GM19025 (cell line): ENCODE results near the gene ALOXE3.
A peak's percentile ranks its signal among the peaks of the same experiment; 100 is the strongest.

ENCODE experiments used
- ATAC-seq: cut with Tn5 transposase; IDR thresholded peaks from one replicate; pipeline ENCODE4 v1.9.1; 2021; ENCODE audit warnings: mild to moderate bottlenecking, low read depth, moderate library complexity; ENCODE audit not compliant: unreplicated experiment

ALOXE3 gene

DNA sequence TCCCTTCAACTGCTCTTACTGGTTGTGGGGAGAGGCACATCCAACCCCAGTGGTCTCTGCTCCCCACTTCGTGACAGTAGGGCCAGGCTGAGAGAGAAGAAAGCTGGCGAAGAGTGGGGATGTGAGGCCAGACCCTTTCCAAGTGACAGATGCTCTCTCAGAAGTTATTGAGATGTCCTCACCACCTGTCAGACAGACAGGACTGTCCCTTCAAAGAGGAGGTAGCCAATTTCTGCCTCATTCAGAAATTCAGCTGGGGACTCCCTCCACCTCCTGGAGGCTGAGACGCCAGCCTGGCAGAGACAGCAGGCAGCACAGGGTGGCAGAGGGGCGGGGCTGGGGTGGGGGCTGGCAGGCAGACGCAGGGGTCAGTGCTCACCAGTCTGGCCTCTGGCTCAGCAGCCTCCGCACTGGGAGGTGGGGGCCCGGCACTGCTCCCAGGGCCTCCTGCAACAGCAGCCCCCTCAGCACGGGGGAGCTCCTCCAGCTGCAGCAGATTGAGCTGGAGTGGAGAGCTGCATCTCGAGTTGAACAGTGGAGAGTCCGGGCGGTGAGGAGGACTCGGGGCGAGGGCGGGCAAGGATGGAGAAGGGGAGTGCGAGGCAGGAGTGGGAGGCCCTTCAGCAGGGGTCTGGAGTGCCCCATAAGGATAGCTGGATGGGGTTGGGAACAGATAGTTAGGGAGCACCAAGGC, 24.7 kb upstream of the ALOXE3 start:
- no peak for ATAC-seq

DNA sequence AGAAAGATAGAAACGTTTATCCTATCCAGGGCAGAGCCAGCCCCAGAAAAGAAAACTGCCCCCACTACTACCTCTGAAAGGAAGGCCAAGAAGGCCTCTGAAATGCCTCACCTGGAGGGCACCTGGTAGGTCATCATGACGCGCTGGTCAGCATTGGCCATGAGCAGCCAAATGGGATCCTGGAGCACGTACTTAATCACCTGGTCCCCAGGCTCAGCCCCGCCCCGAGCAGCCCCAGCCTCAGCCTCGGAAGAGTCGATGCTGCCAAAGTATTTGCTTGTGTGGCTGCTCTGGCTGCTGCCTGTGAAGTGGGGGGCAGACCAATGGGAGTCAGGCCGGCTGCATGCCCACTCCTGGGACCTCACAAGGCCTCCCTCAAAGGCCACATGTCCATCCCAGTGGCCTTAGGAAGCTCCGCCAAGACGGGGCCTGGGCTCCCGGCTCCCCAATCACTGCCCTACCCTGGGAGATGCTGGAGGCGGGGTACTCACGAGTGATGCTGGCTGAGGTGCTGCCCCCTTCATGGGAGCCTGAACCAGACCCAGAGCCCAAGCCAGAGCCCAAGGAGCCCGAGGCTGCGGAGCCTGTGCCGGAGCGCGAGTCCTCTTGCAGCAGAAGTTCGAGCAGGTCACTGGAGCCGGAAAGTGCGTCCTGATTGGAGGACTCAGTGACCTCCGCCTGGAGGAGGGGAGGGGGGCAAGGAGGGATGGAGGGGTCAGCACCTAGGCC, 24.0 kb upstream of the ALOXE3 start:
- no peak for ATAC-seq

DNA sequence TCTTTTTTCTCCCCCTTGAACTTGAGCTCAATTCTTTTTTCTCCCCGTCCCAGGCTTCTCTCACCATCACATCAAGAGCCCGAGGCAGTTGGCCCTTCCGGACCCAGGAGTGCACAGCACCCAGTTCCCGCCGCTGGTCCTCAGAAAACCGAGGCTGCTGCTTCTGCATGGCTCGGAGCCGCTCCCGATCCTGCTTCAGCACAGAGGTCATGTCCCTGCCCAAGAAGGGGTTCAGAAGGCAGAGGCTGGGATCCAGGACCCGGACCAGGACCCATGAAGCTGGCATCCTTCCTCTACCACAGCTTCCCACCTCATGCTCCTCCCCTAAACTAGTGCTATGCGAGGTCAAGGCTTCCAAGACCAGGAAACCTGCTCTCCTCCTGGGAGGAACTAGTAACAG, 23.4 kb upstream of the ALOXE3 start:
- no peak for ATAC-seq

DNA sequence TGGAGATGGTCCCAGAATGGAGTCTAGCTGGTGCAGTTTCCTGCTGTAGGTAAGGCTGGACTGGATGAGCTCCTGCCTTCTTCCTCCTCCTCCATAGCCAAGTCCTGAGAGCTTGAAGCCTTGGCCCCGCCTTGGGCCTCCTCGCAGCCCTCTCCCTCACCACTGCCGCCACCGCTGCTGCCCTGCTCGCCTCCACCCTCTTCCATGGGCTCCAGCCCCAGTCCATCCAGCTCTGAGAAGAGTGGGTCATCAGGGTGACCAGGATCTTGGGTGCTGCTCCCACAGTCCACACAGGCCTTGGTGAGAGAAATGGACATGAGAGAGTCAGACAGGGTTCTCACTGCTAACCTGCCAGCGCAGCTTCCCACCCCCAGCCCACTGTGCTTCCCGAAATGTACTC, 22.7 kb upstream of the ALOXE3 start:
- ATAC-seq, result no peak

DNA sequence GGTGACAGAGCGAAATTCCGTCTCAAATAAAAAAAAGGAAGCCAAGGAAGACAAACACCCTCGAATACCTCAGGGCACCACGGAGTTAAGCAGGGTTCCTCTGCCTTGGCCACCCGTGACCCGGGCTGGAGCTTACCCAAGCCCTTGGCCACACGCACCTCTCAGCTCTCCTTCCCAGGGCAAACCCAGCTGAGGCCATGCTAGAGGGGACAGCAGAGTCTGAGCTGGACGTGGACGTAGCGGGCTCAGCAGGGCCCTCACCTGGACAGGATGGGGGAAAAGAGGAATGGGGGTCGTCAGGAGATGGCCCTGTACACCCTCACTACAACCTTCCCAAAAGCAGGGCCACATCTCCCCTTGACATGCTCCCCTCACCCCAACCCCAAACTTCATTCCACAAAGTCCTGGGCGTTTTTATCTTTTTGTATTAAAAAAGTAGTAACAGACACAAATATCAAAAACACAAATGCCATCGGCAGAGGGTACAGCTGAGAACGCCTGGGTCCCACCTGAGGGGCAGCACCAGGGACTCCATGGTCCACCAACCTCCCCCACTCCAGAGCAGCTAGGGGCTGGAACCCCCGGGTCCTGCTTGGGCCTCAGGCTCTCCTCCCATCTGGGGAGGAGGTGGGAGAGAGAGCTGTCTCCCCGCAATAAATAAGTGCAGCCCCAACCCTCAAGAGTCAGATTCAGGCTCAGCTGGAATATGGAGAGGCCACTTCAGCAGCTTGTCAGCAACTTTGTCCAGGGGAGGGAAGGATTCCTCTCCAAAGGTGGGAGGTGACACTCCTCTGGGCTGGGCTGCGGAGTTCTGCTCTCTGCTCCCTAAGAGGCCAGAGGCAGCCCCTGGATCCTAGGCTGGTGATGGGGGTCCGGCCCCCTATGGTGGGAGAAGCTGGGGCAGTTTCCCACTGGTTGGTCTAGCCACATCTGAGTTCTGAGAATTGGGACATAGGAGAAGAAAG, 22.0 kb upstream of the ALOXE3 start:
- no peak for ATAC-seq

DNA sequence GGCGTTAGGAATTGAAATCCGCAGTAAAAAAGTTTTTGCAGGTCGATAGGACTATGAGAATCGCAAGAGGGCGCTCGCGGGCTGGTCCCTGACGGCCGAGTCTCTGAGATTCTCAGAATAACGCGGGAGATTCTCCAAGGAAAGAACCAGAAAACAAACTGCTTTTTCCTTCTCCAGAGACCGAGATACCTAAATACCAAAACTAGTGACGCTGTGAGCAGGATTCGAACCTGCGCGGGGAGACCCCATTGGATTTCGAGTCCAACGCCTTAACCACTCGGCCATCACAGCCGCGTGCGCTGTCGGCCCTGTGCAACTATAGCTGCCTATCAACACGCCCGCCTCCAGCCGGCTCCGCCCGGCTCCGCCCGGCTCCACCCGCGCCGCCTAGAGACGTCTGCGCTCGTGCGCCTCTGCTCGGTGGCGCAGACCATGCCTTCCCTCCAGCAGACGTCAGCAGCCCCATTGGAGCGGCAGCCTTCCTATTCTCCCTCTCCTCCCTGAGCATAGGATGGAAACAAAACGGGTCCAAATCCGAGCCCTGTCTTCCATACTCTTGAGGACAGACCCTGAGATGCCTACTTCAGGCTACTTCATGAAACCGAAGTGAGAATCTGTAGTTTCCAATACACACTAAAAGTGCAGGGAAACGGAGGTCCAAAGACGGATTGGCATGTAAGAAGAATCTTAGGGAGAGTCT, 20.5 kb upstream of the ALOXE3 start:
- peak; percentile 77 for ATAC-seq

DNA sequence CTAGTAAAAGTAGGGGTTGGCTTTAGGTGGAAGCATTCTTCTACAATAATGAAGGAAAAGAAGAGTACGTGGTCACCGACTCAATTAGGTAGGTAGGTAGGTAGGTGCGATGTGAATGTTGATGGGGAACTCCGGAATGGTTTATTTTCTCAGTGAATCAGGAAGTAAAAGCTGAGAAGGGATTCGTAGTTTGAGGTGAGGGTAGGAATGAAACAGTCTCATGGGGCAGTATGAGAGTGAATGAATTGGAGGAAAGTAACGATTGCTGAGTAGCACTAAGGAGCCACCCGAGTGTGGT, 20.0 kb upstream of the ALOXE3 start:
- no peak for ATAC-seq

DNA sequence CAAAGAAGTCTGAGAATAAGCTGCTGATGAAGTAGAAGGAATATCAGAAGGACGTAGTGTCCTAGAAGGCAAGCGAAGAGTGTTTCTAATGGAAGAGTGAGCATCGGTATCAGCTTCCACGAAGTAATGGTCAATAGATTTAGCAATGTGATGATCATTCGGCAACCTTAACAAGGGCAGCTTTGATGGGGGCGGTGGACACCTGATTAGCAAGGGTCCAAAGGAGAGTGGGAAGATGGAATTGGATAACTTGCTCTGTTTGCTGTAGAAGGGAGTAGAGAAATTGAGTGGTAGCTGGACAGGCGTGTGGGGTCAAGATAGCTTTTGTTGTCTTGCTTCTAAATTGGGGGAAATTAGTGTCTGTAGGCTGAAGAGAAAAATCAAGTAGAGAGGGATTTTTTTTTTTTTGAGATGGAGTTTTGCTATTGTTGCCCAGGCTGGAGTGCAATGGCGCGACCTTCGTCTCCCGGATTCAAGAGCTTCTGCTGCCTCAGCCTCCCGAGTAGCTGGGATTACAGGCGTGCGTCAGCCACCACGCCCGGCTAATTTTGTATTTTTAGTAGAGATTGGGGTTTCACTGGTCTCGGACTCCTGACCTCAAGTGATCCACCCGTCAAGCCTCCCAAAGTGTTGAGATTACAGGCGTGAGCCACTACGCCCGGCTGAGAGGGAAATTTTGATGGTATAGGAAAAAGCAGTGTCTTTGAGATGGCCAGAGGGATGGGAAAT, 19.5 kb upstream of the ALOXE3 start:
- ATAC-seq, result no peak

DNA sequence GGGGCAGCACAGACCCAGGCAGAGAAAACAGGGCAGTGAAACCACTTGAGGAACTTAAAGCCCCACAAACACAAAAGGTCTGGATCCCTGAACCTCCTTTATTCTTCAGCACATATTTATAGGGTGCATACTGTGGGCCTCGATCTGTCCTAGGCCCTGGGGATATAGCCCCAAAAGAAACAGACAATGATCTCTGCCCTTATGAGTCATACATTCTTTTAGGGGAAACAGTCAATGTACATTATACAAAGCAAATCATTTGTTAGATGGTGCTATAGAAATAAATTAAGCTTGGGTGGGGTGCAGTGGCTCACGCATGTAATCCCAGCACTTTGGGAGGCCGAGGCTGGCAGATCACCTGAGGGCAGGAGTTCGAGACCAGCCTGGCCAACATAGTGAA, 15.6 kb upstream of the ALOXE3 start:
- ATAC-seq, result no peak

DNA sequence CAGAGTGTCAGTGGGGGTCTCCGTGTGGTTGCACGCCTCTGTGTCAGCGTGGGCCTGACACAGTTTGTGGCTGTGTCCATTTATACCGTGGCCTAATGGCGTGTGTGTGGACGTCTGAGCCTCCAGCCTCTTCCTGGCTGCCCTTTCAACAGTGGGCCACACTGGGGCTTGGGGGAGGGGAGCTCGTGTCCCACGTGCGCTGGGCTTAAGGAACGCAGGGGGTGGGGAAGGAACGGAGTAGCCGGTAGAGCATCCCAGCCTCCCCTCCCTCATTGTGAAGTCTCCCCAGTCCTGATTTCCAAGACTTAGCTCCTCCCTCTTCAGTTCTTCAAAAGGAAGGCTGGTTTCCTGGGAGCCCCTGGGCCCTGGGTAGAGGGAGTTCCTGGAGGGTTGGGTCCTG, 15.1 kb upstream of the ALOXE3 start:
- ATAC-seq, result no peak

DNA sequence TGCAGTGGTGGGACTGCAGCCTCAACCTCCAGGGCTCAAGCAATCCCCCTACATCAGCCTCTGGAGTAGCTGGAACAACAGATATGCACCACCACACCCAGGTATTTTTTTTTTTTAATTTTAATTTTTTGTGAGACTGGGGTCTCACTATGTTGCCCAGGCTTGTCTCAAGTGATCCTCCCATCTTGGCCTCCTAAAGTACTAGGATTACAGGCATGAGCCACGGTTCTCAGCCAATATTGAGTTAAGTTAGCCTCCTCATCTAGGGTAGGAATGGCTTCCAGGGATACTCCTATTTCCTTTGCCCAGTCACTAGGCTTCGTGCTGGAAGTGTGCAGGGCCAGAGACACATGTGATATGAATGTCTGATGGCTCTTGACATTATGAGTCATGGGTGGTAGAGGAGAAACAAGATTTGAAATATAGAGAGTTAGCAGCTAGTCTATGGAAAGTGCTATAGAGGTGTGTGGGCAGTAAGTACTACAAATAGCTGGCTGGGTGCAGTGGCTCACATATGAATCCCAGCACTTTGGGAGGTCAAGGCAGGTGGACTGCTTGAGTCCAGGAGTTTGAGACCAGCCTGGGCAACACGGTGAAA, 13.6 kb upstream of the ALOXE3 start:
- no peak for ATAC-seq

DNA sequence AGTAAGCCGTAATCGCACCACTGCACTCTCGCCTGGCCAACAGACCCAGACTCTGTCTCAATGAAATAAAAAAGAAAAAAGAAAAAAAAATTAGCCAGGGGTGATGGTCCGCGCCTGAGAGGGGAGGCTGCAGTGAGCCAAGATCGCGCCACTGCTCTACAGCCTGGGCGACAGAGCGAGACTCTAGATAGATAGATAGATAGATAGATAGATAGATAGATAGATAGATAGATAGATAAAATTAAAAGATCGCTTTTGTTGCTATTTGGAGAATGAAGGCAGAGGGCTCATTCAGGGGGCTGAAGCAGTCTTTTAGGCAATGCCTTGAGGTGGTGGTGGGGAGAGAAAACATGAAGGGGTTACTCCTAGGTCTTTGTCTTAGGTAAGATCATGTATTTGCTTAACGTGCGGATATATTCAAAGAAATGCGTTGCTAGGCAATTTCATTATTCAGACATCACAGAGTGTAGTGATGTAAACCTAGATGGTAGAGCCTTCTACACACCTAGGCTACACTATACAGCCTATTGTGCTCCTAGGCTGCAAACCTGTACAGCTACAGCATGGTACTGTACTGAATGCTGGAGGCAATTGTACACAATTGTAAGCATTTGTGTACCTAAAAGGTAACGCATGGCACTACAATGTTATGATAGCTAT, 9.9 kb upstream of the ALOXE3 start:
- no peak for ATAC-seq

DNA sequence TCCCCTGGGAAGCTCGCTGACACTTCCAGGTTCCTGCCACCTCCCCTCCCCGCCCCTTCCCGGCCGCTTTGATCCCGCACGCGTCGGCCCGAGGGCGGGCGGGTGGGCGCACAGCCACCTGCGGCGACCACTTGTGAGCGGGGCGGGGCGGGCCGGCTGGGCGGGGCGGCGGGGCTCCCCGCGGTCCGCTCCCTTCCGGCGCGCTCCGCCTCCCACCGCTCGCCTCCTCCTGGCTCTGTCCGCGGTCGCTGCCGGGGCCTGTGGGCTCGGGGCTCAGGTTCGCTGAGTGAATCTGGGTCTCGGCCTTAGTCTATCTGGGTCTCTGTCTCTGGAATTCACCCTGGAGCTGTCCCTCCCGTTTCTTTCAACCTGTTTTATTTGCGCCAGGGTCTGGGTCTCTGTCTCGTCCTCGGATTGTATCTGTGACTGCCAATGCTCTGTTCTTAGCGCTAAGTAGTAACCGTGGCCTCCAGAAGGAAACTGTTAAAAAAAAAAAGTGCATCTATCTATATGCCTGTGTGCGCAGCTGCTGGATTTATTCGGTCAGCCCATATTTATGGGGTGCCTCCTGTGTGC, 8.3 kb upstream of the ALOXE3 start:
- ATAC-seq, result no peak

DNA sequence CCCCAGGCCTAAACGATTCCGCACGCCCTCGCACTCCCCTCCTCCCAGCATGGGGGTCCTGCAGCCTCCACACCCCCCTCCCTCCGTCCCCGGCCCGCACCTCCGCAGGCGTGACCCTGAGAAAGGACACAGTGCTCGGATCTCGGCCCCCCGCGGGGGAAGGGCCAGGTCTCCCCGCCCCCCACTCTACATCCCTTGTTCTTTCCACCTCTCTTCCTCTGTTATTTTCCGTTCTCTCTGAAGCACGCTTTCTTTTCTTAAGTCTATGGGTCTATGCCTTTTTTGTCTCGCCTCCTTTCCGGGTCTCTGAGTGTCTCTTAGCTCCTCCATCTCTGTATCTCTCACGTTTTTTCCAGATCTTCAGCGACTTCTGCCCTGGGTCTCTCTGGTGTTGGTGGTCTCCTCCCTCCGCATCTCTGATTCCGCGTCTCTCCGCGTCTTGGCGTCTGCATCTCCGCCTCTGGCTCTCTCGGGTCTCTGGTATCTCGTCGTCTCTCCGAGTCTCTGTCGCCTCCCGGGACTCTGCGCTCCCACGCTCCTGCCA, 7.7 kb upstream of the ALOXE3 start:
- no peak for ATAC-seq

DNA sequence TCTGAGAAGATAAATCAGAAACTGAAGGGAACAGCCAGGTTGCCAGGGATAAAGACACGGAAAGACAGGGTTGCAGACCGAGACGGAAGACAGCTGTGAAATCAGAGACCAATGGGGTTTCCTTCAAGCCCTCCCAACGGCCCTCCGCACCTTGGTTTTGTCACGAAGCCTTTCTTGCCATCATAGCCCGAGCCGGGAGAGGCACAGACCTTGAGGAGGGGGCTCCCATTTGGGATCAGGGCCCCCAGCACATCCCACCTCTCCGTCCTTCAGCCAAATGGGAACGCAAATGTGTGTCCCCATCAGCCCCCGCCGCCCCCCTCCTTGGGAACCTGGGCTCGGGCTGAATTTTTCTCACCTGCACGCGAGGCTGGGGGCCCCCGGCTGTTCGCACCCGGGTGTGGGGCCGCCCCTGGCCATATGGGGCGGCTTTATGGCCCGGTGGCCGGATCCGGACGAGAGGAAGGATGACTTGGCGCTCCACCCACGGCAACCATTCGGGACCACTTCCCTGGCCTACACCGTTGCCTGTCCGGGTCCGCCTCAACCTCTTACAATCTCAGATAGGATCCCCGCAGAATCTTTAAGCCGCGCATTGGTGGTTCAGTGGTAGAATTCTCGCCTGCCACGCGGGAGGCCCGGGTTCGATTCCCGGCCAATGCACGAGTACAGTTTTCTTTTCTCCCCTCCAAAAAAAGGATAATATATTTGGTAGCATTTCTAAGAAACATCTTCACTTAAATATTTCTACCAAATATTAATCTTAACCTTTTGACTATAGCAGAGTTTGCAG, 7.0 kb upstream of the ALOXE3 start:
- ATAC-seq, result no peak

DNA sequence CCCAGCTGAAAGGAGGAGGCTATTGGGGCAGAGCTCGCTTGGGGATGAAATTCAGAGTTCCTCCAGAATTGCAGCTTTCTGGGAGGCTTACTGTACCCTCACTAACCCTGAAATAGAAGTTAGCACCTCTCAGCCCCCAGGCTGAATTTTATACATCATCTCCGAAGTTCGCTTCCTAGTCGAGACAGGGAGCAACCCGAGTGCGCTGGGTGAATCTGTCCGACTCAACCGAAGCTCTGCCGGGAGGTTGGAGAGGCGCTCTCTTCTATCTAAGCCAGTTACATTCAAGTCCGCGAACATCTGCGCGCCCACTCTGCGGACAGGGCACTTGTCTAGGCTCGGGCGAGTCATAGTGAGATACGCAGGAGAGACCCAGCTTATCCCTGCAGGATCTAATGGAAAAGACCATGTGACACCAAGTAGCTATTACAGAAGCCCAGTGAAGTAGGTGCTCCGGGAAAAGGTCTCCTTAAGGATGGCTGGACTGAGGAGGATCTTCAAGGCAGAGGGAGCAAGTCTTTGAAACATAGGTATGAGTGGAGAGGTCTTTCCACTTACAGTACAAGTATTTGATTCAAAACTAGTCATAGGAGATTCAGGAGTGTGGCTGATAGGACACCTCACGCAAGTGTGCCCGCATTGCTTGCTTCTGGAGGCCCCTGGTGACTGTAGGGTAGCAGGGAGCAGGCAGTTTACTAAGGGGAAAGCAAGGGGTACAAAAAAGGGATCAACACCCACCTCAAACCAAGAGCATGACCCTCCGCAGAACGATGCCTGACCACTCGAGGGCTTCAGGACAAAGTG, 6.2 kb upstream of the ALOXE3 start:
- ATAC-seq, result no peak
